Epithelial cell of alveolus of lung (primary cell): ENCODE results near the gene GREM2. TPM values are rescaled to one million over a fixed set of nuclear protein-coding genes. Genes with fewer than 3 reads are reported as not detected.

Source experiments
- total RNA-seq: library from RNA; depleted of rRNA; stranded (reverse); fragments of >200 nt; gene quantifications from 2 replicates; pipeline ENCODE4 v1.2.1, GENCODE V29; 2015

The GREM2 gene
- total RNA-seq: under 0.01 TPM in 1 of 2 replicates, not detected in the other

GRCh38 chr1:240611619-240612480 is at the start of gene GREM2:
Gene GREM2 (minus strand): TSS chr1:240612155. CDS start chr1:240493475, 118,680 bp downstream.

